PC-9 (cell line): ENCODE measurements around the gene CLCN6. TPM values are rescaled to one million over a fixed set of nuclear protein-coding genes. Genes with fewer than 3 reads are reported as not detected.

Source experiments
- BruUV-seq: library from RNA; stranded (reverse); fragments of 400-500 nt; replicated peaks from 2 replicates; lab custom pipeline; 2021; lab: Mats Ljungman, UMichigan
- CTCF ChIA-PET: fragments of 300-600 bp; sonication (Branson Sonifier 250); formaldehyde crosslinking; loops from one replicate; lab custom pipeline; 2022; ENCODE audit warnings: antibody characterized with exemption; lab: Charles Lee
- POLR2A ChIA-PET: fragments of 300-600 bp; sonication (Branson Sonifier 250); formaldehyde crosslinking; loops from one replicate; lab custom pipeline; 2022; ENCODE audit warnings: antibody characterized with exemption; ENCODE audit not compliant: unreplicated experiment; lab: Charles Lee
- DNase-seq, 2 experiments: peaks; one replicate each; pipeline versions ENCODE4 v3.0.0 to v3.0.0-alpha.2; 2015 to 2022; ENCODE audit warnings: mixed read lengths in 1 of 2
- H2AFZ ChIP-seq: fragments of 200-600 bp; sonication (generic); 2 replicates; pipeline ENCODE4 v1.8.1; 2017; ENCODE audit warnings: antibody characterized with exemption
- H3F3A ChIP-seq: fragments of 200-600 bp; sonication (generic); 2 replicates; pipeline ENCODE4 v1.8.1; 2017; ENCODE audit warnings: antibody characterized with exemption, mild to moderate bottlenecking, low read depth; ENCODE audit not compliant: insufficient read depth
- H3K27ac ChIP-seq: fragments of 200-600 bp; sonication (generic); 2 replicates; pipeline ENCODE4 v1.6.1; 2016; ENCODE audit warnings: mixed run types
- H3K27me3 ChIP-seq: fragments of 200-600 bp; sonication (generic); 2 replicates; pipeline ENCODE4 v1.6.1; 2016; ENCODE audit warnings: low read depth, mixed run types; ENCODE audit not compliant: insufficient read depth
- H3K36me3 ChIP-seq: fragments of 200-600 bp; sonication (generic); 2 replicates; pipeline ENCODE4 v1.6.1; 2016; ENCODE audit warnings: low read depth, mixed run types
- H3K4me1 ChIP-seq: fragments of 200-600 bp; sonication (generic); replicated peaks from 2 replicates; pipeline ENCODE4 v1.6.1; 2016; ENCODE audit warnings: mixed run types; ENCODE audit not compliant: insufficient read depth
- H3K4me2 ChIP-seq: fragments of 200-600 bp; sonication (generic); 2 replicates; pipeline ENCODE4 v1.6.1; 2017; ENCODE audit warnings: mixed run types
- H3K4me3 ChIP-seq: fragments of 200-600 bp; sonication (generic); 2 replicates; pipeline ENCODE4 v1.6.1; 2016; ENCODE audit warnings: mixed run types
- H3K79me2 ChIP-seq: fragments of 200-600 bp; sonication (generic); 2 replicates; pipeline ENCODE4 v1.6.1; 2017; ENCODE audit warnings: low read depth, mixed run types
- H3K9me2 ChIP-seq: fragments of 200-600 bp; sonication (generic); 2 replicates; pipeline ENCODE4 v1.8.1; 2017; ENCODE audit warnings: mild to moderate bottlenecking; ENCODE audit not compliant: insufficient read depth
- H3K9me3 ChIP-seq: fragments of 200-600 bp; sonication (generic); 2 replicates; pipeline ENCODE4 v1.8.1; 2016; ENCODE audit warnings: low read depth; ENCODE audit not compliant: insufficient read depth
- H4K20me1 ChIP-seq: fragments of 200-600 bp; sonication (generic); 2 replicates; pipeline ENCODE4 v1.8.1; 2017; ENCODE audit not compliant: insufficient read depth
- CTCF ChIP-seq: fragments of 200-600 bp; sonication (generic); conservative IDR thresholded peaks from 2 replicates; pipeline ENCODE4 v1.6.1; 2017; ENCODE audit warnings: mixed run types, antibody characterized with exemption, mild to moderate bottlenecking, moderate library complexity
- EZH2 ChIP-seq: fragments of 200-600 bp; sonication (generic); IDR thresholded peaks from 2 replicates; pipeline ENCODE4 v1.8.0; 2017; ENCODE audit warnings: antibody characterized with exemption, low read depth
- intact Hi-C: fragments of 100-400 bp; cut with micrococcal nuclease; formaldehyde crosslinking; loops from one replicate; pipeline ENCODE4 v1.10.0; 2022; ENCODE audit not compliant: unreplicated experiment
- total RNA-seq: library from RNA; stranded (reverse); gene quantifications from 2 replicates; pipeline ENCODE4 v1.2.3, GENCODE V29; 2021

Gene CLCN6
- total RNA-seq, 1 experiment from 2014 or later: 16.7 TPM

DNA sequence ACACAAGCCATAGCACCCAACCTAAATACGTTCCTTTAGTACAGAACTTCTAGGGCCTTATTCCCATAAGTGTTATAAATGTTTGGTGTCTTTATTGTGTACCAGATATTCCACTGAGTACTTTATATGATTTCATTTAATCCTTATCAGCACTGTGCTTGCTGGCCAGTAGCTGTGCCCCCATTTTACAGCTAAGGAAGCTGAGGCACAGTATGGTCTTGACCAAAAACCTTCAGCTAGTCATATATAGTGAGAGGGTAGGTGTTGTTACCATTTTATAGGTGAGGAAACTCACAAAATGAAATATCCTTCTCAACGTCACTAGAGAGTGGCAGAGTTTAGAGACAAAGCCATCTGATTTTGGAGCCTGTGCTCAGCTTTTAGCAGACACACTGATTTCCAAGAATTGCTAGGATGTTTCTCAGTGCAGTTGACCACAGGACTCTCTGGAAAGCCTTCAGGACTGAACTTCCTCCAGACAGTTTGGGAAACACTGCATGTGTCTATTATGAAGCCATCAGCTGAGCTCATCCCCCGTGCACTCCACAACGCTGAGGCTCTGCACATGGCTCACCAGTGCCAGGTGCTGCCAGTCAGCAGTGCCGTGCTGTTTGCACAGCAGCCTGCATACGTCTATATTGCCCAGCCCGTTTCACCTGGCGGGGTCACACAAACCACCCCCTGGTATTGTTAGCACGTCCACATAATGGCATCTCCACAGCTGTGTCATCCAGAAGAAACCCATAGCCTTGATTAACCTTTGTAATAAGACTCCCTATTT, 26.1 kb downstream of the CLCN6 start:
- H3K4me3 ChIP-seq: no peak overlapping the region
- H4K20me1 ChIP-seq: no peaks in the 10 kb centered on the region
- H3K4me1 ChIP-seq: no peaks in the 10 kb centered on the region
- no peaks in the 10 kb centered on the region for H3K79me2 ChIP-seq
- H3F3A ChIP-seq: no peaks in the 10 kb centered on the region
- no peak for DNase-seq
- H3K4me2 ChIP-seq: no peak overlapping the region
- TF ChIP-seq EZH2 (no peak), CTCF (no peak)
- ChIA-PET POLR2A (interaction anchor here (0.6 kb wide), 1 partner anchor 142 kb away, joined by 3 read pairs; no protein-coding TSS in a partner anchor), CTCF (no interaction called here)
- no peaks in the 10 kb centered on the region for H3K36me3 ChIP-seq
- no TSS peak for BruUV-seq
- H2AFZ ChIP-seq: no peak overlapping the region
- no peak overlapping the region for H3K27ac ChIP-seq
- H3K9me2 ChIP-seq: no peaks in the 10 kb centered on the region
- no peaks in the 10 kb centered on the region for H3K9me3 ChIP-seq
- no peaks in the 10 kb centered on the region for H3K27me3 ChIP-seq
- intact Hi-C loops: loop anchor here (1.0 to 10.0 kb wide), 2 partner anchors 47 to 373 kb away; no protein-coding TSS in a partner anchor

DNA sequence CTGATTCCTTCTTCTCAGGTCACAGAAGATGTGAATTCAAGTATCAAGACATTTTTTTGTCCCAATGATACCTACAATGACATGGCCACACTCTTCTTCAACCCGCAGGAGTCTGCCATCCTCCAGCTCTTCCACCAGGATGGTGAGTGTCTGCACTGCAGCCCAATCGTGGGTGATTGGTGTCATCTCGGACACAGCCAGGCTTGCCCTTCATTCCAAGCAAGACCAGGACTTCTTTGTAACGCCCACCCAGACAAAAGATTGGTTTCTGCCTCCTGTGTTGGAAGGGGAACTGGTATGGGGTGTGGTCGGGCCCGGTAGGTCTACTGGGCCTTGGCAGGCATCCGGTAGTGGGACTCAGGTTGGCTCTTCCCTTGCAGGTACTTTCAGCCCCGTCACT, 27.5 kb downstream of the CLCN6 start:
- ChIA-PET POLR2A (no interaction called here), CTCF (no interaction called here)
- no TSS peak for BruUV-seq

DNA sequence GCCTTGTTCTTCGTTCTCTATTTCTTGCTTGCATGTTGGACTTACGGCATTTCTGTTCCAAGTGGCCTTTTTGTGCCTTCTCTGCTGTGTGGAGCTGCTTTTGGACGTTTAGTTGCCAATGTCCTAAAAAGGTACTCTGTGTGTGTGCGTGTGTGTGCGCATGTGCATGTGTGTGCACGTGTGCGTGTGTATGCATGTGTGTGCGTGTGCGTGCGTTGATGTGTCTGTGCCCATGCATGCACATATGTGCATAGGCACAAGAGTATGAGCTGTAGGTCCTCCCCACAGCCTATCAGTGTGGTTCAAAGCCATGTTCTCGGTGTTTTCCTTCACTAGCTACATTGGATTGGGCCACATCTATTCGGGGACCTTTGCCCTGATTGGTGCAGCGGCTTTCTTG, 27.9 kb downstream of the CLCN6 start:
- Histone ChIP-seq H3K4me3 (no peak overlapping the region), H3K9me3 (no peaks in the 10 kb centered on the region), H3K4me2 (no peak overlapping the region), H3K9me2 (no peaks in the 10 kb centered on the region), H4K20me1 (no peaks in the 10 kb centered on the region), H3K4me1 (no peaks in the 10 kb centered on the region), H2AFZ (no peak overlapping the region), H3K27ac (no peak overlapping the region), H3K36me3 (no peaks in the 10 kb centered on the region), H3K79me2 (no peaks in the 10 kb centered on the region), H3K27me3 (no peaks in the 10 kb centered on the region), H3F3A (no peaks in the 10 kb centered on the region)
- TF ChIP-seq CTCF: no peak
- no peak for TF ChIP-seq EZH2
- DNase-seq: no peak
- intact Hi-C loops: loop anchor here (10.0 kb wide), 1 partner anchor 371 kb away; no protein-coding TSS in a partner anchor
- ChIA-PET CTCF (no interaction called here), POLR2A (no interaction called here)
- BruUV-seq: no TSS peak

More for the DNA sequence above, 27.5 kb downstream of the CLCN6 start:
- Histone ChIP-seq H3K4me1 (no peaks in the 10 kb centered on the region), H3K9me3 (no peaks in the 10 kb centered on the region), H4K20me1 (no peaks in the 10 kb centered on the region), H3K9me2 (no peaks in the 10 kb centered on the region), H3K79me2 (no peaks in the 10 kb centered on the region), H3K36me3 (no peaks in the 10 kb centered on the region), H3F3A (no peaks in the 10 kb centered on the region), H2AFZ (no peak overlapping the region), H3K27me3 (no peaks in the 10 kb centered on the region), H3K27ac (no peak overlapping the region), H3K4me2 (no peak overlapping the region), H3K4me3 (no peak overlapping the region)
- TF ChIP-seq CTCF: no peak
- no peak for TF ChIP-seq EZH2
- intact Hi-C loops: loop anchor here (10.0 kb wide), 1 partner anchor 371 kb away; no protein-coding TSS in a partner anchor
- no peak for DNase-seq
